Breast epithelium (tissue), 4 donors: ENCODE data around the gene MYLIP. TPM values are rescaled to one million over a fixed set of nuclear protein-coding genes. Genes with fewer than 3 reads are reported as not detected.

Experiments
- DNase-seq, 2 donors: peaks; one replicate each; pipeline ENCODE4 v3.0.0-alpha.2; 2019; ENCODE audit warnings: low spot score in 2 of 2
- H3K27ac ChIP-seq, 2 donors: fragments of 200-600 bp; sonication (generic) in 1 of 2; one replicate each; pipeline ENCODE4 v1.5.1; 2016 to 2019; ENCODE audit warnings: mild to moderate bottlenecking in 1 of 2
- H3K27me3 ChIP-seq, 2 donors: fragments of 200-600 bp; sonication (generic) in 1 of 2; one replicate each; pipeline versions ENCODE4 v1.5.1 to v1.6.0; 2017 to 2019; ENCODE audit warnings: control low read depth in 1 of 2, mild to moderate bottlenecking in 1 of 2
- H3K36me3 ChIP-seq: fragments of 200-600 bp; one replicate; pipeline ENCODE4 v1.5.1; 2019
- H3K4me1 ChIP-seq, 2 donors: fragments of 200-600 bp; sonication (generic); one replicate each; pipeline ENCODE4 v1.5.1; 2016 to 2019; ENCODE audit warnings: control low read depth in 1 of 2
- H3K4me3 ChIP-seq, 3 donors: fragments of 200-600 bp; sonication (generic); 1 replicate in 2 of 3; 2 replicates in 1 of 3; pipeline ENCODE4 v1.5.1; 2016 to 2019; ENCODE audit warnings: mild to moderate bottlenecking in 3 of 3, moderate library complexity in 2 of 3
- H3K9me3 ChIP-seq, 2 donors: fragments of 200-600 bp; sonication (generic) in 1 of 2; one replicate each; pipeline ENCODE4 v1.5.1; 2016 to 2019; ENCODE audit warnings: control low read depth in 1 of 2
- POLR2A ChIP-seq: fragments of 450-650 bp; IDR thresholded peaks from one replicate; pipeline ENCODE4 v1.6.1; 2016; ENCODE audit warnings: antibody characterized with exemption, mild to moderate bottlenecking, moderate library complexity
- POLR2AphosphoS5 ChIP-seq, 3 donors: sonication (generic); formaldehyde crosslinking; IDR thresholded peaks; one replicate each; pipeline ENCODE4 v1.6.1; 2017; ENCODE audit warnings: antibody characterized with exemption in 3 of 3
- intact Hi-C: fragments of 100-400 bp; cut with DNase I; formaldehyde crosslinking; loops from one replicate; pipeline ENCODE4 v1.15.1; 2023; ENCODE audit warnings: low total_unique reads
- total RNA-seq, 3 donors: library from RNA; depleted of rRNA; stranded (reverse); fragments of >200 nt; gene quantifications; one replicate each; pipeline ENCODE4 v1.1.0, GENCODE V29; 2016
- TF ChIP-seq, protein P1 (sequence below), 3 donors: fragments of 450-650 bp; IDR thresholded peaks; one replicate each; pipeline ENCODE4 v1.5.1; 2016 to 2017; ENCODE audit warnings: antibody characterized with exemption in 3 of 3, mild to moderate bottlenecking in 3 of 3, moderate library complexity in 3 of 3

Gene MYLIP
- total RNA-seq, 3 donors from 2014 or later = 47.2 to 63.0 (median 59.6) TPM

- H3K9me3 ChIP-seq = no peaks in the 10 kb centered on the region
- intact Hi-C loops = no loop called here
Observed at GRCh38 chr6:16177881-16178280, 49.0 kb downstream of the MYLIP start.

GRCh38 chr6:16178351-16178750 lies 49.5 kb downstream of the MYLIP start:
- Histone ChIP-seq H3K27me3 (no peaks in the 10 kb centered on the region), H3K36me3 (no peaks in the 10 kb centered on the region), H3K9me3 (no peaks in the 10 kb centered on the region), H3K4me1 (no peaks in the 10 kb centered on the region), H3K4me3 (no peak overlapping the region), H3K27ac (no peak overlapping the region)
- DNase-seq = no peak
- intact Hi-C loops = no loop called here
- TF ChIP-seq POLR2AphosphoS5 (IDR thresholded peaks at IDR 0.05) (no peak), POLR2A (no peak)
- TF ChIP-seq, protein P1, sequence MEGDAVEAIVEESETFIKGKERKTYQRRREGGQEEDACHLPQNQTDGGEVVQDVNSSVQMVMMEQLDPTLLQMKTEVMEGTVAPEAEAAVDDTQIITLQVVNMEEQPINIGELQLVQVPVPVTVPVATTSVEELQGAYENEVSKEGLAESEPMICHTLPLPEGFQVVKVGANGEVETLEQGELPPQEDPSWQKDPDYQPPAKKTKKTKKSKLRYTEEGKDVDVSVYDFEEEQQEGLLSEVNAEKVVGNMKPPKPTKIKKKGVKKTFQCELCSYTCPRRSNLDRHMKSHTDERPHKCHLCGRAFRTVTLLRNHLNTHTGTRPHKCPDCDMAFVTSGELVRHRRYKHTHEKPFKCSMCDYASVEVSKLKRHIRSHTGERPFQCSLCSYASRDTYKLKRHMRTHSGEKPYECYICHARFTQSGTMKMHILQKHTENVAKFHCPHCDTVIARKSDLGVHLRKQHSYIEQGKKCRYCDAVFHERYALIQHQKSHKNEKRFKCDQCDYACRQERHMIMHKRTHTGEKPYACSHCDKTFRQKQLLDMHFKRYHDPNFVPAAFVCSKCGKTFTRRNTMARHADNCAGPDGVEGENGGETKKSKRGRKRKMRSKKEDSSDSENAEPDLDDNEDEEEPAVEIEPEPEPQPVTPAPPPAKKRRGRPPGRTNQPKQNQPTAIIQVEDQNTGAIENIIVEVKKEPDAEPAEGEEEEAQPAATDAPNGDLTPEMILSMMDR (IDR thresholded peaks at IDR 0.05) = no peak

More at GRCh38 chr6:16177881-16178280, 49.0 kb downstream of the MYLIP start:
- DNase-seq = no peak
- H3K4me1 ChIP-seq = no peaks in the 10 kb centered on the region
- H3K27ac ChIP-seq = no peak overlapping the region
- H3K4me3 ChIP-seq = no peak overlapping the region
- H3K27me3 ChIP-seq = no peaks in the 10 kb centered on the region
- H3K36me3 ChIP-seq = no peaks in the 10 kb centered on the region
- TF ChIP-seq POLR2A (no peak), POLR2AphosphoS5 (IDR thresholded peaks at IDR 0.05) (no peak)
- TF ChIP-seq, protein P1 (IDR thresholded peaks at IDR 0.05) = no peak

GRCh38 chr6:16179063-16179462 lies 50.2 kb downstream of the MYLIP start:
- Histone ChIP-seq H3K27me3 (no peaks in the 10 kb centered on the region), H3K36me3 (no peaks in the 10 kb centered on the region), H3K4me1 (no peaks in the 10 kb centered on the region), H3K9me3 (no peaks in the 10 kb centered on the region), H3K27ac (no peak overlapping the region), H3K4me3 (no peak overlapping the region)
- intact Hi-C loops = no loop called here
- TF ChIP-seq POLR2A = no peak
- no peak for TF ChIP-seq POLR2AphosphoS5 (IDR thresholded peaks at IDR 0.05)
- TF ChIP-seq, protein P1 (IDR thresholded peaks at IDR 0.05) = no peak
- no peak for DNase-seq

DNA sequence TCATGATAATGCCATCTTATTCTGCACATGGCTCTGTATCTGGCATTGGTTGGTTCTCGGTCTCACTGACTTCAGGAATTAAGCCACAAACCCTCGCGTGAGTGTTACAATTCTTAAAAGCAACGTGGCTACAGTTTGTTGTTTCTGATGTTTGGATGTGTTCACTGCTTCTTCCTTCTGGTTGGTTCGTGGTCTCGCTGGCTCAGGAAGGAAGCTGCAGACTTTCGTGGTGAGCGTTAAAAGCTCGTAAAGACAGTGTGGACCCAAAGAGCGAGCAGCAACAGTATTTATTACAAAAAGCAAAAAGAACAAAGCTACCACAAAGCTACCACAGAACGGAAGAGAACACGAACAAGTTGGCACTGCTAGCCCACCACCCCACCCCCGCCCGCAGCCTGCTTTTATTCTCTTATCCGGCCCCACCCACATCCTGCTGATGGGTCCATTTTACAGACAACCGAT lies 51.1 kb downstream of the MYLIP start:
- intact Hi-C loops = loop anchor here (5.0 kb wide), 1 partner anchor 1308 kb away; no protein-coding TSS in a partner anchor
- no peak overlapping the region for H3K27ac ChIP-seq
- no peak overlapping the region for H3K4me3 ChIP-seq
- no peaks in the 10 kb centered on the region for H3K9me3 ChIP-seq
- no peaks in the 10 kb centered on the region for H3K27me3 ChIP-seq
- DNase-seq = no peak
- no peak for TF ChIP-seq POLR2AphosphoS5 (IDR thresholded peaks at IDR 0.05)
- TF ChIP-seq, protein P1 (IDR thresholded peaks at IDR 0.05) = no peak
- no peak for TF ChIP-seq POLR2A
- no peaks in the 10 kb centered on the region for H3K36me3 ChIP-seq
- H3K4me1 ChIP-seq = no peaks in the 10 kb centered on the region

DNA sequence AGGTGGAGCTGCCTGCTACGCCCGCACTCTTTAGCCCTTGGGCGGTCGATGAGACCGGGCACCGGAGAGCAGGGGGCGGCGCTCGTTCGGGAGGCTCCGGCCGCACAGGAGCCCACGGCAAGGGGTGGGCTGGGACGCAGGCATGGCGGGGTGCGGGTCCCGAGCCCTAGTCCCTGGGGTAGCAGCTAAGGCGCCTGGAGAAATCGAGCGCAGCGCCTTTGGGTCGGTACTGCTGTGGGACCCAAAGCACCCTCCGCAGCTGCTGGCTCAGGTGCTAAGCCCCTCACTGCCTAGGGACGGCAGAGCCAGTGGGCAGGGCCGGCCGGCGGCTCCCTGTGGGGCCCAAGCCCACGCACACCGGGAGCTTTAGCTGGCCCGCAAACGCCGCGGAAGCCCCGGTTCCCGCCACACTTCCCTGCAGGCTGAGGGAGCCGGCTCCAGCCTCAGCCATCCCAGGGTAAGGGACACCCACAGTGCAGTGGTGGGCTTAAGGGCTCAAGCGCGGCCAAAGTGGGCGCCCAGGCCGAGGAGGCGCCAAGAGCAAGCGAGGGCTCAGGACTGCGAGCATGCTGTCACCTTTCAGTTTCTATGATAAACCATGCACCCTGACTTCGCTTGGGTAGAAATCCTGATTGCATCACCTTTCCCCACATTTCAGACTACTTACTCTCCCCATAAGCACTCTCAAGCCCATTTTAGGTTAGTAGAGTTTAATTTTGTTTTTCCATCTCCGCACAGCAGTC lies 52.0 kb downstream of the MYLIP start:
- H3K9me3 ChIP-seq = no peaks in the 10 kb centered on the region
- TF ChIP-seq POLR2AphosphoS5 (IDR thresholded peaks at IDR 0.05) (no peak), POLR2A (no peak)
- TF ChIP-seq, protein P1 (IDR thresholded peaks at IDR 0.05) = no peak
- H3K36me3 ChIP-seq = no peaks in the 10 kb centered on the region
- no peaks in the 10 kb centered on the region for H3K4me1 ChIP-seq
- H3K27me3 ChIP-seq = no peaks in the 10 kb centered on the region
- H3K27ac ChIP-seq = peak overlapping the region; percentile 52 to 70
- peak overlapping the region in 2 of 3 donors; percentile 36 to 59 for H3K4me3 ChIP-seq
- intact Hi-C loops = loop anchor here (5.0 kb wide), 1 partner anchor 1309 kb away; no protein-coding TSS in a partner anchor
- DNase-seq = no peak
